Endothelial cell of coronary artery (primary cell): ENCODE results near the gene COQ9. TPM values are rescaled to one million over a fixed set of nuclear protein-coding genes. Genes with fewer than 3 reads are reported as not detected.

Experiments
- total RNA-seq: library from RNA; depleted of rRNA; stranded (reverse); fragments of >200 nt; gene quantifications from 2 replicates; pipeline ENCODE4 v1.2.3, GENCODE V29; 2014

The COQ9 gene
- total RNA-seq = 48.2 and 55.7 TPM in 2 replicates

GRCh38 chr16:57447186-57447962 lies at the start of gene COQ9, which contains the start of gene CIAPIN1:
COQ9 (plus strand) TSS chr16:57447479; CDS start chr16:57447506, 27 bp downstream.
CIAPIN1 (minus strand) TSS chr16:57447385; CDS start chr16:57440928, 6,457 bp downstream.

GRCh38 chr16:57403965-57404817 lies 43.1 kb upstream of the COQ9 start, which contains the start of gene CCL17:
CCL17 (plus strand) TSS chr16:57404767; CDS start chr16:57413933, 9,166 bp downstream.

GRCh38 chr16:57462209-57462977 lies 15.1 kb downstream of the COQ9 start, which contains the start of gene POLR2C:
POLR2C (plus strand) TSS chr16:57462679; CDS start chr16:57462725, 46 bp downstream.

GRCh38 chr16:57485916-57486857 lies 38.9 kb downstream of the COQ9 start, which contains the start of gene DOK4:
DOK4 (minus strand) TSS chr16:57486493; CDS start chr16:57479507, 6,986 bp downstream.

Other genes with a start within 250 kb of the COQ9 start
- gene ARL2BP, start 202.2 kb upstream of the COQ9 start, total RNA-seq = 52.5 and 72.0 TPM in 2 replicates
- gene PLLP, start 162.8 kb upstream of the COQ9 start, total RNA-seq = 2.8 and 7.4 TPM in 2 replicates
- not detected in 2 replicates for gene CCL22, start 88.7 kb upstream of the COQ9 start, total RNA-seq
- 2.2 and 5.8 TPM in 2 replicates for gene CX3CL1, start 75.0 kb upstream of the COQ9 start, total RNA-seq
- not detected in 2 replicates for gene CCL17, start 42.7 kb upstream of the COQ9 start, total RNA-seq
- 71.7 and 76.7 TPM in 2 replicates for gene CIAPIN1, start 94 bp upstream of the COQ9 start, total RNA-seq
- 106 and 110 TPM in 2 replicates for gene POLR2C, start 15.2 kb downstream of the COQ9 start, total RNA-seq
- 24.0 and 25.1 TPM in 2 replicates for gene DOK4, start 39.0 kb downstream of the COQ9 start, total RNA-seq
- 9.9 and 14.5 TPM in 2 replicates for gene CCDC102A, start 89.1 kb downstream of the COQ9 start, total RNA-seq
- gene ADGRG5, start 95.2 kb downstream of the COQ9 start, total RNA-seq = not detected in 2 replicates
- 24.8 and 29.1 TPM in 2 replicates for gene ADGRG1, start 181.2 kb downstream of the COQ9 start, total RNA-seq
- not detected in 2 replicates for gene ADGRG3, start 220.8 kb downstream of the COQ9 start, total RNA-seq
- 0.09 and 0.19 TPM in 2 replicates for gene DRC7, start 247.3 kb downstream of the COQ9 start, total RNA-seq